Measurements from ENCODE around the gene PNPLA1.
"Not testable (repeated sequence)": the region's sequence is repeated elsewhere in the genome, so short reads cannot be mapped to it uniquely, and the experiment has no call there.

PNPLA1 gene

DNA sequence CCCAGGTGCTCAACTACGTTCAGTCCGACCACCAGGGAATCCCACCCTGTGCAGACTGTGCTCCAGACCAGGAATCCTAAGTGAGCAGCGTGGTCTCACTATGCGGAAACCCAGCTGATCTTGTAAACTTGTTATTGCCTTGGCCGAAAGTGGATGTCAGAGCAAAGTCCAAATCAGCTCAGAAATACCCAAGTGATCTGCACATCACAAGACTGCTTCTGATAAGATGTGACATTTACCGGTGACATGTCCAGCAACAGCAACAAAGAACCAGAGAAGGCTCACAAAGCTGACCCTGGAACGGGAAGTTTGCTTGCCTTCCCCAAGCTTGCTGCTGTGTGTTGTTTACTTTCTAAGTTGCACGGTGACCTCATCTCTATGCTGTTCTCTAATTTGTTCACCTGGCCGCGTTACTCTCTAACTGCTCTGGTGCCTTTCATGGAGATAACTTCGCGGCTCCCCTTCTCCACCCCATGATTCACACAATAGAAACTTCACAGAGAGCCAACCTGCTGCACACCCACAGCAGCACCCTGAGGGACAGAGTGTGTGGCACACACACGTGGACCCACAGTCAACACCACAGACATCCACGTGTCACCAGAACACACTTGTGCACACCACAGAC lies 65.1 kb downstream of the PNPLA1 start:
- no peak for DNase-seq (ENCODE audit: low read depth, low spot score)

DNA sequence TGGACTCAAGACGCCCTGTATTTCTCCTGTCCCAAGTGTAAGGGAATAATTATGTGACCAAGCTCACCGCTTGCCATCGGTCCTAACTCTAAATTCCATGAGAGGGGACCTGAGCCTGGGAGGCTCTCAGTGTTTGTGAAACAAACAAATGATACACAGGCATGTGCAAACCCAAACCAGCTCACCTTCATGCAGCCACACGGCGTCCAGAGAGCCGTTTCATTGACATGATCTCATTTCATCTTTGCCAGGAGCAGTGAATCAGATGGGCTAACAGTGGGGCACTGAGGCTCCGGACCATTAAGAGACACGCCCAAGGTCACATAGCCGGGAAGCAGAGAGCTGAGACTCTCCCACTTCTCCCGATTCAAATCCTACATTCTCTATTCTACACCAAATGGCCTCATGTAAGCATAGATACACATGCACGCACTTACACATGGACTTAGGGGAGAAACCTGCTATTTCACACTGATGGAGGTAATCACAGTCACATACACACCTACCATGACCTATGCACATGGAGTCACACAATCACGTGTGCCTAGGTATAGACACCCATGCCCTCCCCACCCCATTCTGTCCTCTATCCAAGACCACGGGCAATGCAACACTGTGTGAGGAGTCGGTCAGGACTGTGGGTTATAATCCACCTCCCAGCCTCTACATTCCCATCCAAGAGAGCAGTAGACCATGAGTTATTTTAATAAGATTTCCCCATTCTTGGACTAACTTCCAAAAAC lies 65.8 kb downstream of the PNPLA1 start:
- no peak for DNase-seq (ENCODE audit: low read depth, low spot score)

DNA sequence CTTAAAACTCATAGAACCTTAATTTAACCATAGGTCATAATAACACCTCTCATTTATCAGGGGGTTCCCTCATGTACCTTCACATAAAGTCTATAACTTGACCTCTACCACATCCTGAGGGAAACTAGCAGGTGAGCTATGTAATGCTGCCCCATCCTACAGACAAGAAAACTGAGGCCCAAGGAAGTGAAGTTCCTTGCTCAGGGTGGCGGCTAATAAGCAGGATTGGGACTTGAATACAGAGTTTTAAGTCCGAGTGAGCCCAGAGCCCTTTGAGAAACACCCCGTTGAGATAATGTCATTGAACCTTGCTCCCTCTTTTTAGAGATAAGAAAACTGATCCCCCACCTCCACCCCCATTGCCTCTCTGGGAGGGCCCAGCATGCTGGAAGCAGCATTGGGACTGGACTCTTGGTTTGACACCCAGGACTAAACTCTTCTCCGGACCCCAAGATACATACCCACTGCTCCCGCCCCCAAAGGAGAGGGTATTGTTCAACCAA lies 66.4 kb downstream of the PNPLA1 start:
- no peak for DNase-seq (ENCODE audit: low read depth, low spot score)

DNA sequence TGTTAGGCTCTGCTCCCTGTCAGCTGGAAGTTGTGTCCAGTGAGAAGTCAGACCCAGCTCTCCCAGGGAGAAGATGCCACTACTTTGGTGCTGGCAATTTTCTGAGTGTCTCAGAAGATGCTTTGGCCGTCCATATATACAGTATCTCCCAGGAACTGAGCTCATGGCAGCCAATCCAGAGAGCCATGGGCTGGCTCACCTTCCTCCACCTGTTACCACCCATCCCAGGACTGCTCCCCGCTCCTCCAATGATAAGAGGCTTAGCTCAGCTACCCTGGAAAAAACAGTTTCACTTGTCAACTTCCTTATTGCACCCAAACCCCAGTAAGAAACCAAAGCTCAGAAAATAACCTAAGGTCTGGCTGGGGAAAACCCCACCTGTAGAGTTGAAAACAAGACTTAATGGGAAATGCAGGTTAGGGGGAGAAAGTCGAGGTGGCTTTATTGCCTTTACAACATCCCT lies 67.0 kb downstream of the PNPLA1 start, which contains the start of gene BNIP5:
Gene BNIP5 (minus strand): TSS at position 110 of the 463 bp plus-strand sequence. CDS start 6,198 bp downstream, outside the sequence.
- DNase-seq (ENCODE audit: low read depth, low spot score), result no peak

DNA sequence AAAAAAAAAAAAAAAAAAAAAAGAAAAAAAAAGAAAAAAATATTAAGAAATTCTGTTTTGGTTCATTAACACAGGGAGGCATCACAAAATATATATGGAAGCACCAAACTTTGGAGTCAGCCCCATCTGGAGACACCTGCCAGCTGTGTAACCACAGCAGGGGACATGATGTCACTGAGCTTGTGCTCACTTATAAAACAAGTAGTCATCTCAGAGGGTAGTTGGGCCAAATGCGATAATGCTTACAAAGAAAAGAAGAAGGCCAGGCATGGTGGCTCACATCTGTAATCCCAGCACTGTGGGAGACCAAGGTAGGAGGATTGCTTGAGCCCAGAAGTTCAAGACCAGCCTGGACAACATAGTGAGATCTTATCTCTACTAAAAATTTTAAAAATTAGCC lies 68.0 kb downstream of the PNPLA1 start:
- DNase-seq (ENCODE audit: low read depth, low spot score), result no peak

DNA sequence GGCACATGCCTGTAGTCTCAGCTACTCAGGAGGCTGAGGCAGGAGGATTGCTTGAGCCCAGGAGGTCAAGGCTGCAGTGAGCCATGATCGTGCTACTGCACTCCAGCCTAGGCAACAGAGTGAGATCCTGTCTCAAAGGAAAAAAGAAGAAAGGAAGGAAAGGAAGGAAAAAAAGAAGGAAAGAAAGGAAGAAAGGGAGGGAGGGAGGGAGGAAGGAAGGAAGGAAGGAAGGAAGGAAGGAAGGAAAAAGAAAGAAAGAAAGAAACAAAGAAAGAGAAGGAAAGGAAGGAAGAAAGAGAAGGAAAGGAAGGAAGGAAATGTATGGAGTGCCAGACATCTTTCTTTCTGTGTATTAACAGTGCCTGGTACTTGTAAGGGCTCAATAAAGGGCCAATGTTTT lies 68.4 kb downstream of the PNPLA1 start:
- not testable (repeated sequence) for DNase-seq (ENCODE audit: low read depth, low spot score)

DNA sequence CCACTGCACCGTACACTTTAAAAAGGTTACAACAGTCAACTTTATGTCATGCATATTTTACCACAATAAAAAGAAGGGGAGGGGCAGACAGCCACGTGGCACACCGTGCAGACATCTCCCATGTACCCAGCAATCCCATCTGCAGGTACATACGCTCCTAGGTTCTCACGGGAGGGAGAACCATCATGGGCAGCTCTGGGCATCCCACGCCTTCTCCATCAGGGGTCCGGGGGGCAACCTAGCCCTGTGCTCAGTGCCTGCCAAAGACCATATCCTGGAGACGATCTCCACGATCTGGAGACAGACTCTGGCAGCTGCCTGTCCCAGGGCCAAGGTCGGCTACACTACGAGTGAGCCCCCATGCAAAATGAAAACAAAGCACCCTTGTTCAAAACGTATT lies 69.3 kb downstream of the PNPLA1 start:
- DNase-seq (ENCODE audit: low read depth, low spot score), result no peak

DNA sequence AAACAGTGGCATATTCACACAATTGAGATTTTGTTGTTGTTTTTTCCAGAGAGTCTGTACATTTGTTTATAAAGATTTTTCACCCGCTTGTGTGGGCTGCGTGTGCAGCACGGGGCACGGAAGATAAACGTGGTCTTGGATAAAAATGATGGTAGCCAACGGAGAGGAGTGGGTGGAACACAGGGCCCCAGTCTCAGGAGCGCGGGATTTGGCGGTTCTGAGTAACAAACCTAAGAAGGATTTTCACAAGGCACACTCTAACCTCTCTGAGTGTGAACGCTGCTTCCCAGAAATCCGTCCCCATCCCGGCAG lies 70.4 kb downstream of the PNPLA1 start:
- DNase-seq (ENCODE audit: low read depth, low spot score), result no peak

DNA sequence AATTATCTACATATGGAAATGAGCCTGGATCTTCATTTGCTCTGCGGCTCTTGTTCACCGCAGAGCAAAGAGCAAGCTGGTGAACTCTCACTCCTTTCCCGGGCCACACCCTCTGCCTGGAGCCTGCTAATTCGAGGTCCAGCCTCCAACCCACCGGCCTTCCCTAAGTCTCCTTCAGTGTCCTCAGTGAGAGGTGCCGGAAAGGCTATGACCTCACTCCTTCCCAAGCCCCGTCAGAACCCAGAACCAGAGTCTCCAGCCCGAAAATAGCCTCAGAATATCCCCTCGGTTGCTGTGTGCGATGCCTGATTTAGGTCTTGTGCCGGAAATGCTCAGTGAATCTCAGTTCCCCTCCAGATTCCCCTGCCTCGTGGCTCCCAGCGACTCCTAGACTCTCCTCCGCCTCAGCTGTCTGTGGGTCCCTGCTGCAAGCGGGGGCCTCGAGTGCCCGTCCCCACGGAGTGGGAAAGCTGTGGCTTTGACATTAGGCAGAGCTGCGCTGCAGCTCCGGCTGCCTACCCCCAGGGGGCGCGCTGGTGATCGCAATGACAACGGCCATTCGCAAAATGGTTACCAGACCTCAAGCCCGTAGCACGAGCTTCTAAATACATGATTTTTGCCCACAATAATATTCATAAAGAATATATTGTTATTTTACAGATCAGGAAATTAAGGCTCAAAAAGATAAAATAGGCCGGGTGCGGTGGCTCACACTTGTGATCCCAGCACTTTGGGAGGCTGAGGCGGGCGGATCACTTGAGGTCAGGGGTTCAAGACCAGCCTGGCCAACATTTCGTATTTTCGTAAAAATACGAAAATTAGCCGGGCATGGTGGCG lies 71.0 kb downstream of the PNPLA1 start:
- peak; percentile 48 for DNase-seq (ENCODE audit: low read depth, low spot score)

DNA sequence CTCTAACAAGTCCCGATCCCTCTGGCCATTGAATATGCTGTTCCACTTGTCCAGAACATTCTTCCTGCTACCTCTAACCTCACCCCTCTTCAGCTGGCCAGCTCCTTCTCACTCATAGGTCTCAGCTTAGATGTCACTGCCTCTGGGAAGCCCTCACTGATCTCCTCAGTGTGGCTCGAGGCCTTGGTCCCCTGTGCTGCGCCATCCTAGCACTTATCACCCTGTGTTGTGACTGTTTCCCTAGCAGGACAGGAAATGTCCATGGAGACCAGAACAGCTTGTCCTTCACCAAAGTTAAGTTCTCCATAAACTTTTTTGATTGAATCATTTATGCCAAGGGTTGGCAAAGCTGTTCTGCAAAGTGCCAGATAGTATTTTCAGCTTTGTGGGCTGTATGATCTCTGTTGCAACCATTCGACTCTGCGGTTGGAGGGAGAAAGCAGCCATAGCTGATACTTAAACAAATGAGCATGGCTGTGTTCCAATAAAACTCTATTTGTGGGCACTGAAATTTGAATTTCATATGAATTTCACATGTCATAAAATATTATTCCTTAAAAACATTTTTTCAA lies 73.3 kb downstream of the PNPLA1 start:
- no peak for DNase-seq (ENCODE audit: low read depth, low spot score)

DNA sequence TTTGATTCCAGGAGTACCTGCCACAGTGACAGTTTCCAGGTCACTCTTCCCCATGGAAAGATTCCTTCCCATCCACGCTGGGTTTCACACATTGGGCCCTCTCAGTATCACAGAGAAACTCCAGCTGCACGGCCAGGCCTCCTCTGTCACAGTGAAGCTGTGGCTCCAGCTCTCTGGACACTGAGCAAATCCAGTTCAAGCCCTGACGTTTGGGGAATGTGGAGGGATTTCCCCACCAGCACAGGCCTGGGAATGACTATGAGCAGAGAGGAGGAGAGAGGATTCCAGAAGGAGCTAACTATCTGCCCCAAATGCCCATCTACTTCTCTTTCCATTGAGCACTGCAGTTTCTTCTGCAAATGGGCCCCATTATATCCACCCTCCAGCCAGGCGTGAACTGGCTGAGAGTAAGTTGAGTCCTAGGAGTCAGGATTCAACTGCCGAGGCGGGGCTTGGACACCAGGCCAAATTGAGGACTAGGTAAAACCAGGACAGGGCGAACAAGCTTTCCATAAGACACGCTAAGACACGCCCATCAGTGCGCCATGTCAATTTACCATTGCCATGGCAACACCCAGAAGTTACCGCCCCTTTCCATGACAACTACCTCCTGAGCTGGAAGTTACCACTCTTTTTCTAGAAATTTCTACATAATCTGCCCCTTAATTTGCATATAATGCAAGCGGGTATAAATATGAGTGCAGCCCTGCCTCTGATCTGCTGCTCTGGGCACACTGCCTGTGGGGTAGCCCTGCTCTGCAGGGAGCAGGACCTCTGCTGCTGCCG lies 76.0 kb downstream of the PNPLA1 start:
- no peak for DNase-seq (ENCODE audit: low read depth, low spot score)

DNA sequence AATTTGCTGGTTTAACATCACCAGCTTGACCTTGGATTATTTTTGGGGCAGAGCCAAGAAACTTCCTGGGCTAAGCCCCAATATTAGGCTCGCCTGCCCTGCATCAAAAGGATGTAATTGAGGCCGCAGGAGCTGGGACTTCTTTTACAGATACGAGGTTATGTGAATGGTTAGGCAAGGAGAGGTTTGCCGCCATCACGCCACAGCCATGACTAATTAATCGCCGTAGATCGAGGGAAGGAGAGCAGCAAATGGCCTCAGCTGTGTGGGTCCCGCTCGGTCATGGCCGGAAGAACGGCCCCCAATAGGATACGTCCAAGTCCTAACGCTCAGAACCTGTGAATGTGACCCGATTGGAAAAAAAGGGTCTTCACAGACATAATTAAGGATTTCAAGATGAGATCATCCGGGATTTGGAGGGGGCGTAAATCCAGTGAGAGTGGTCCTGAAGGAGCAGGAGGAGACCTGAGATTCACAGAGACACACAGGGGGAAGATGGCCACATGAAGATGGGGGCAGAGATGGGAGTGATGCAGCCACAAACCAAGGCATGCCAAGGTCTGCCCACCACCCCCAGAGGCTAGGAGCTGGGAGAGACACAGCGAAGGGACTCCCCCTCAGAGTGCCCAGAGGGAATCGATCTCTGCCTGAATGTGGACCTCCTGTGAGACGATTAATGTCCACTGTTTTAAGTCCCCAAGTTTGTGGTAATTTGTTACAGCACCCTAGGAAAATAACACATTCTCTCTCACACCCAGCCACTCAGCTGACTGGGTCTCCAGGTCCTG lies 76.8 kb downstream of the PNPLA1 start:
- DNase-seq (ENCODE audit: low read depth, low spot score), result no peak

DNA sequence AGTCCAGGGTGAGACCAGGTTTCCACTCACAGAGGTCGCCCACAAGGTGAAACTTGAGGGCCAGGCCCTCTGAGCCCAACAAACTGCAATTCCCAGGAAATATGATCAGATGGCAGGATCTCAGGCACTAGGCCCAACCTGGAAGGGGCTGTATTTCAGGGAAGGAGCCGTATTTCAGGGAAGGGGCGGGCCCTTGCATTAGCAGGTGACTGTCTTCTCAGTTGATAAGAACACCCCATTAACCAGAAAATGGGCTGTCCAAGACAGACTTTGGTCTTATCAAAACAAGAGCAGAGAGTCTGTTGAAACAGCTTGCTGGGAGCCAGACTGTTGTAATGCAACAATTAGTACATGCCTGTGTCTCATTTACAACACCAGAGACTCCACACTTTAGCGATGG lies 77.8 kb downstream of the PNPLA1 start:
- DNase-seq (ENCODE audit: low read depth, low spot score), result no peak

DNA sequence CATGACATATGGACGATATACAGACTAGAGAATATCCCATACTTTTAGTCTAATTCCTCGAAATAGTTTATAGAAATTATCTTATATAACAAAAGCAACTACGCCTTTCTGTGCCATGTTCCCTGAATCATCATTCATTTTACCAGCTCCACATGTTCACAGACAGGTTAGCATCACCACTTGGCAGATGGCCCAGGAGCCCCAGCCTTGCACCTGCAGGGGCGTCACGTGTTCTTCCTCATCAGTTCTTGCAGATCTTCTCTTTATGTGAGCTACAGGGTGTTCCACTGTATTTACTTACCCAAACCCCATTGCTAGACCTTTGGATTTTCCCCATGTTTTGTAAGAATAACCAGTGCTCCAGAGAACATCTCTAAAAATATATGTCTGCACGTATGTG lies 79.4 kb downstream of the PNPLA1 start:
- DNase-seq (ENCODE audit: low read depth, low spot score), result no peak

DNA sequence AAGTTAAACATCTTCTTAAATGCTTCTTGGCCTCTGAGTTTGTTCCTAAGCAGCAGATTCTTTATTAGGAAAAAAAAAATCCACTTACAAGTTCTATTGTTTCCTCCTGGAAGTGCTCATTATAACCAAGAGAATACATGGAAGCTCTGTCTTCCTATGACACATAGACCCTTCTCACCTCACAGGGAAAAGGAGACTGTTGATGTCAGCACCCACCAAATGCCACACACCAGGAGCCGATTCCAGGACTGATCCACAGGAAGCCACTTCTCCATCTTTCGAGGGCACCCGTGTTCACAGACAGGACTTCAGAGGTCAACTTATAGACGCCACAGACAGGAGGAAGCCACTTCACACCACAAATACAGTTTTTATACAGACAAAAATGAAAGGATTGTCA lies 80.2 kb downstream of the PNPLA1 start:
- DNase-seq (ENCODE audit: low read depth, low spot score), result no peak

DNA sequence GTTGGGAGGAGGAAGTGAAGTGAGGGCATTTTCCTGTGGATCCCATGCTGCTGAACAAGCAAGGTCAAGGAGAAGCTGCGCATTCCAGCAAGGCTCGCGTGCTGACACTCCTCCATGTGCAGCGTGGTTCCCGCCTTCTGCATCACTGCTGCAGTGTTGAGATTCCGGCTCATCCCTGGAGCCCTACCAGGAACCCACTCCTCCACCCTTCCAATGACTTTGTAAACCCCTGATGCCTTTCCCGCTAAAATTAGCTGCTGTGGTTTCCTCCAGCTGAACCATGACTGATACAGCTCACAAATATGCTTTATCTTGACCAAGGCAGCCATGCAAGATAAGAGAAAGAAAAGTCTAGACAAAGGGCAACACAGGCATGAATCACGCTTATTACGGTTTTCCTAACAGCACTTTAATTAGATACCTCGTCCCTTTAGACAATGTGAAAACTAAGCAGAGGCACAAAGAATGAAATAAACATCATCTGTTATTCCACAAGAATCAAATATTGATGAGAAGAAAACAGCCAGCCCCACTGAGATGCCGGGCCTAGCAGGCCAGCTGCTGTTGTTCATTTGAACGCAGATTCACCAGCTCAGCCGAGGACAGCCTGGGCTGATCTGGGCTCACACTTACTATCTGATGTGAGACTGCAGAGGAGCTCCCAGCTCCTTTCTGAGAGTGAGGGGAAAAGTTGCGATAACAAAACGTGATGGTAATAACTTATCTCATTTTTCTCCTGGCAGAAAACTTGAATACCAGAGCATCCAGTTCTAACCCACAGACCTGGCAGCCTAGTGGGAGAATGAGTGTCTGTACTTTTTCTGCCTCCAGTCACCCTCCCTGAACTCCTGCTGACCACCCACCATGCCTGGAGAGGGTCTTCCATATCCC lies 81.1 kb downstream of the PNPLA1 start:
- DNase-seq (ENCODE audit: low read depth, low spot score), result no peak

DNA sequence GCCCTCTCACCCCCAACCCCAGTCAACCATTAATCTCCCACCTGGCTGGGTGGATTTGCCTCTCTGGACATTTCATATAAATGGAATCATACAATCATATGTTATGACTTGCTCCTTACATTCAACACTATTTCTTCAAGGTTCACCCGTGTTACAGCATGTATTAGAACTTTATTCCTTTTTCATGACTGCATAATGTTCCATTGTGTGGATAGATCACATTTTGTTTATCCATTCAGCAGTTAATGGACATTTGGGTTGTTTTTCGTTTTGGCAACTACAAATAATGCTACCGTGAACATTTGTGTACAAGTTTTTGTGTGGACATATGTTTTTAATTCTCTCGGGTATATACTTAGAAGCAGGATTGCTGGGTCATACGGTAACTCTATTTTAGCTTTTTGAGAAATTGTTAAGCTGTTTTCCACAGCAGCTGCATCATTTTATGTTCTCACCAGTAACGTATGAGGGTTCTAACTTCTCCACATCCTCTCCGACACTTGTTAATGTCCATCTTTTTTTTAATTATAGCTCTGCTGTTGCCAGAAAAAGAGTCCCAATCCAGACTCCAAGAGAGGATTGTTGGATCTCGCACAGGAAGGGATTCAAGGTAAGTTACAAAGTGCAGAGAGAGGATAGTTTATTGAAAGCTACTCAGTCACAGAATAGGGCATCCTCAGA lies 82.8 kb downstream of the PNPLA1 start:
- DNase-seq (ENCODE audit: low read depth, low spot score), result no peak

DNA sequence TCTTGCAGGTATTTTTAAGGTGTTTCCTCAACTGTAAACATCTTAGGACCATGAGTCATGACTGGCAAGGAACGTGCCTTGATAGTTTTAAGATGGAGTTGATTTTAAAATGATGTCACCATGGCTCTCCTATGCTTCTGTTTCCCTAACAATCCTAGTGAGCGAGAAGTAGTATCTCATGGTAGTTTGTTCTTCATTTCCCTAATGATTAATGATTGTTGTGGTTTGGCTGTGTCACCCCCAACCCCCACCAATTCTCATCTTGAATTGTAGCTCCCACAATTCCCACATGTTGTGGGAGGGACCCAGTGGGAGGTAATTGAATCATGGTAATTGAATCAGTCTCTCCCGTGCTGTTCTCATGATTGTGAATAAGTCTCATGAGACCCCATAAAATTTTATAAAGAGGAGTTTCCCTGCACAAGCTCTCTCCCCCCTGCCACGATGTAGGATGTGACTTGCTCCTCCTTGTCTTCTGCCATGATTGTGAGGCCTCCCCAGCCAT lies 83.6 kb downstream of the PNPLA1 start:
- no peak for DNase-seq (ENCODE audit: low read depth, low spot score)

DNA sequence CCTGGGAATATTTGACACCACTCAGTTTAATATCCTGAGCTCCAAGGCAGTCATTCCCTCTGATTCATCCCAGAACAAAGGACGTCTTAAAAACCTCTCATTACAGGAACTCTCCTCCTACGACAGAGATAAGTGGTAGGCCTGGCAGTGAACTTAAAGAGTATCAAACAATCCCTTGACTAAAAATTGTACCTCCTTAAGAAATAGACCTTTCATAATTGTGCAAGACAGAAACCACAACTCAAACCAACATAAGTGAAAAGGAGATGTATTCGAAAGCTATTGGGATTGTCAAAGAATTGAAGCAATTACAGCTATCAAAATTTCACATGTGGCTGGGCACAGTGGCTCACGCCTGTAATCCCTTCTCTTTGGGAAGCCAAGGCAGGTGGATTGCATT lies 86.0 kb downstream of the PNPLA1 start:
- DNase-seq (ENCODE audit: low read depth, low spot score), result no peak
